GM21619 (cell line): ENCODE measurements around the gene EHD1.

Source experiments
- ATAC-seq: cut with Tn5 transposase; IDR thresholded peaks from one replicate; pipeline ENCODE4 v1.9.1; 2021; ENCODE audit not compliant: unreplicated experiment

EHD1 gene

GRCh38 chr11:64845129-64845775, 33.2 kb downstream of the EHD1 start:
- no peak for ATAC-seq

- ATAC-seq = no peak
Measured at GRCh38 chr11:64844330-64845128, 33.9 kb downstream of the EHD1 start, which contains the start of gene CDC42BPG. CDC42BPG (minus strand) TSS chr11:64844653; CDS start chr11:64844569, 84 bp downstream.

- ATAC-seq = no peak
Measured at GRCh38 chr11:64843686-64844329, 34.6 kb downstream of the EHD1 start.

GRCh38 chr11:64842851-64843685, 35.4 kb downstream of the EHD1 start:
- ATAC-seq = no peak

GRCh38 chr11:64842366-64842759, 36.1 kb downstream of the EHD1 start:
- ATAC-seq = no peak

- no peak for ATAC-seq
Measured at GRCh38 chr11:64841592-64842365, 36.6 kb downstream of the EHD1 start.

GRCh38 chr11:64839887-64840782, 38.3 kb downstream of the EHD1 start:
- no peak for ATAC-seq

GRCh38 chr11:64839335-64839734, 39.1 kb downstream of the EHD1 start:
- ATAC-seq = no peak

GRCh38 chr11:64838600-64839334, 39.7 kb downstream of the EHD1 start:
- no peak for ATAC-seq

- ATAC-seq = no peak
Measured at GRCh38 chr11:64837887-64838351, 40.5 kb downstream of the EHD1 start.

- no peak for ATAC-seq
Measured at GRCh38 chr11:64836448-64837072, 41.9 kb downstream of the EHD1 start.

GRCh38 chr11:64835616-64836447, 42.6 kb downstream of the EHD1 start:
- ATAC-seq = no peak

GRCh38 chr11:64834723-64835615, 43.5 kb downstream of the EHD1 start:
- ATAC-seq = no peak

- no peak for ATAC-seq
Measured at GRCh38 chr11:64834031-64834722, 44.2 kb downstream of the EHD1 start.

- no peak for ATAC-seq
Measured at GRCh38 chr11:64833509-64833908, 44.9 kb downstream of the EHD1 start.

- no peak for ATAC-seq
Measured at GRCh38 chr11:64833198-64833502, 45.3 kb downstream of the EHD1 start.
